GM12801 (cell line): ENCODE measurements around the gene HDAC10.

Experiments used
- CTCF ChIP-seq: IDR thresholded peaks from one replicate; pipeline ENCODE4 v1.5.1; 2011; ENCODE audit warnings: control low read depth; ENCODE audit not compliant: insufficient read length; ENCODE audit errors: extremely low read depth

Gene HDAC10

GRCh38 chr22:50255099-50255498 is 4.0 kb upstream of the HDAC10 start:
- no peak for TF ChIP-seq CTCF

DNA sequence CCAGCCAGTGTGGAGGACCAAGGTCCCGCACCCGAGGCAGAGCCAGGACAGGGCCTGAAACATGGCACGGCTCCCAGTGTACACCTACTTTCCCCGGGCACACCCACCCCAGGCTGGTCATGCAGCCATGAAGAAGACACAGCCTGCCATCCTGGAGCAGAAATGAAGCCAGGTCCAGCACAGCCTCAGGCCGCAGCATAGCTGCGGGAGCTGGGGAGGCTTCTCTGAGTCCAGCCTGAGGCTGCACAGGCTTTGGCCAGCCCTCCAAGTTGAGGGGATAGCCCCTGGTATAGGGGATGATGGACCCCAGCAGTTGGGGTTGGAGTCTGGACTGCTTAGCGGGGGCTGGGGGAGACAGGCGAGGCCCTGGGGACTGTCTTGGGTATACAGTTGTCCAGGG is 2.9 kb upstream of the HDAC10 start:
- no peak for TF ChIP-seq CTCF

DNA sequence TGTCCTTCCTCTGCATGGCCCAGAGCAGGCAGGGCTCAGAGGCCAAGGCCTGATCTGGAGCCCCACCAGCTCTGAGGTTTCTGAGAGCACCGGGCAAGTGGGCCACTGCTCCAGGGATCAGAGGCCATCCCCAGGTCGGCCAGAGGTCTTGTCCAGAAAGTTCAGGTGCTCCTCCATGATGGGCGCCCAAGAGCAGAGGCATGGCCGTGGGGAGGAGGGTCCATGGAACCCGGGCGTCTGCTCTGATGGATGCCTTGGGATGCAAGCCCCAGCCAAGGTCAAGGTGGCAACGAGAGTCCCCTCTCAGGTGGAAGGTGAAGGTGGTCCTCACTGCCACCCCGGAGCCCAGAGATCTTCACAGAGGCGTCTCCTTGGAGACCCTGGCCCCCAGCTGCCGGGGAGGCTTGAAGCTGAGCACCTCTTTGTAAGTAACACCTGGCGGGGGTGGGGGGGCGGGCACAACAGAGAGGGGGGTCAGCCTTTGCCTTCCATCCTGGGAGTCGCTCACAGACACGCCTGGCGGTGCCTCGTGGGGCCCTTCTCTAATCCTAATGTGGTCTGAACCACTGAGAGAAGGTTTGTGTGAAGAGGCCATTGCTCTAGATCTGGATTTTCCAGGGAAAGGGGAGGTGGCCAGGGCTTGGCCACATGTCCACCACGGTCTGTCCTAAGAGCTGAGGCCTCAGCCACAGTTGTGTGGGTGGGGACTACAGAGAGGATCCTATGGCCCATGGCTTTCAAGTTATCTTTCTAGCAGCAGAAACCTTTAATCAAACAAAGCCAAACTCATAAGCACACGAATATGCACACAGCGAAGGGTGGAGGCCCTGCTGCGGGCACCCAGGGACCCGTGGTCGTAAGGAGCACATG is 2.2 kb upstream of the HDAC10 start:
- no peak for TF ChIP-seq CTCF

DNA sequence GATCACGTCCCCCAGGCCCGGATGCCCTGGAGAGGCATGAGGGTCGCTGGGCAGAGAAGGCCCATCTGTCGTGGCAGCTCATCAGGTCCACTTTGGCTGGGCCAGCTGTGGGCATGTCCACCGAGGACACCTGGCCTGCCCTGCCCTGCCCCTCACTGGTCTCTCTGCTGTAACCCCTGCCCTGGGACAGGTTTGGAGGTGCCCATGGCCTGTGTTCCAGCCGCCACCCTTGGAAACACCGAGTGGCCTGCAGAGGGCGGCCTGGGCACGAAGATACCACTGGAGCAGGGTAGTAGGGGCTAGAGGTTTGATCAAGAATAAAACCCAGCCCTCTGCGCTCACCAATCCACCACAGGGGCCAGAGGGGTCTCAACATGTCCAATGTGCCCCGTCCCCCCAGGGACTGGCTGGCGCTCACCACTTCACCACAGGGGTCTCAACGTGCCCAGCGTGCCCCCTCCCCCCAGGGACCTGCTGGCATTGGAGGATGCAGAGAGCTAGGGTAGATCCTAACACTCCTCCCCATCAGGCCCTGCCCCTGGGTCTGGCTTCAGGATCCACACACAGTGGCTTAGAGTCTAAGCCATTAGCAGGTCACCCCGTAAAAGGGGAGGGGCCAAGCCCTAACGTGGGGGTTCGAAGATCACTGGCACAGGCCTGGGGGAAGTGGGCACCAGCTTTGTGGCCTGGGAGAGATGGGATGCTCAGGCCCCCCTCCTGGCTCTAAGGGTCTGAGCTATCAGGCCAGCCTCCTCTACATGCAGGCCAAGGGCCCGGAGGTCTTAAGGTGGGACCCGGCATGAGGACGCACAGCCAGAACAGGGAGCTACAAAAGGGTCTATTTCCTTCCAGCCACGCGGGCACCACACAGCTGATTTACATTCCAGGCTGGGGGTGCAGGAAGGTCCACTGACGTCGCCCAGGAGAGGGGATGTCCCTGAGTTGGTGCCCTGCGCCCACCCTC is 1.3 kb upstream of the HDAC10 start:
- no peak for TF ChIP-seq CTCF

DNA sequence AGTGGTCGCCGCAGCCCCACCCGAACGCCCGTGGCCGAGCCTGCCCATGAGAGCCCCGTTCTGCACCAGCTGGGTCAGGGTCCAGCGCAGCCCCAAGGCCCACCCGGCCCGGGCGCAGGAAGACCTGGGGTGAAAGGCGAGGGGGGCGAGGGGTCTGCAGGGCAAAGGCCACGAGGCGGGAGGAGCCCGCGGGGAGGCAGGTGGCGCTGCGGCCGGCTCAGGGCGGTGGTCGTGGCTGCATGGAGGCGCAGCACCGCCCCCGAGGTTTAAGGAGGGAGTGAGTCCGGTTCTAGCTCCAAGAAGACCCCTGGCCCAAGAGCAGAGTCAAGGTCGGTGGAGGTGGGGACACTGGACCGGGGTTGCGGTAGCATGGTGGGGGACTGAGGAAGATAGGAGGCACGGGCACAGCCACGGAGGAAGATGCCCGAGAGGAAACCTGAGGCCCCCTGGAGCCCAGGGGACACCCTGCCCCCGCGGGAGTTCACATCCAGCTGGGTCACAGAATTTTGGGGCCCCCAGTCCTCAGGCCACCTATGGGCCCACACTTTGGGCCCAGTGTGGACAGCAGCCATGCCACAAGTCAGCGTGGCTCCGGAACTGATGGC is 514 bp upstream of the HDAC10 start:
- no peak for TF ChIP-seq CTCF

DNA sequence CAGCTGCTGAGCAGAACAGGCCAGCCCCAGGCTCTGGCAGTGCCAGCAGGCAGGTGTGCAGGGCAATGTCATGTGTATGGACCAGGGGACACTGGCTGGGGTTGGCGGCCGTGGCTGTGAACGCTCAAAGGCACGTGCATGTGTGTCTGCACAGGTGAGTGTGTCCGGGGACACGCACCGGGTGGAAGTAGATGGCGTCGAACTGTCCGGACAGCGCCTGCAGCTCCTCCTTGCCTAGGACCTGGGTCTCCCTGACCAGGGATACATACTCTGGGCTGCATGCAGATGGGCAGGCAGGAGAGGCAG is 863 bp downstream of the HDAC10 start:
- no peak for TF ChIP-seq CTCF

DNA sequence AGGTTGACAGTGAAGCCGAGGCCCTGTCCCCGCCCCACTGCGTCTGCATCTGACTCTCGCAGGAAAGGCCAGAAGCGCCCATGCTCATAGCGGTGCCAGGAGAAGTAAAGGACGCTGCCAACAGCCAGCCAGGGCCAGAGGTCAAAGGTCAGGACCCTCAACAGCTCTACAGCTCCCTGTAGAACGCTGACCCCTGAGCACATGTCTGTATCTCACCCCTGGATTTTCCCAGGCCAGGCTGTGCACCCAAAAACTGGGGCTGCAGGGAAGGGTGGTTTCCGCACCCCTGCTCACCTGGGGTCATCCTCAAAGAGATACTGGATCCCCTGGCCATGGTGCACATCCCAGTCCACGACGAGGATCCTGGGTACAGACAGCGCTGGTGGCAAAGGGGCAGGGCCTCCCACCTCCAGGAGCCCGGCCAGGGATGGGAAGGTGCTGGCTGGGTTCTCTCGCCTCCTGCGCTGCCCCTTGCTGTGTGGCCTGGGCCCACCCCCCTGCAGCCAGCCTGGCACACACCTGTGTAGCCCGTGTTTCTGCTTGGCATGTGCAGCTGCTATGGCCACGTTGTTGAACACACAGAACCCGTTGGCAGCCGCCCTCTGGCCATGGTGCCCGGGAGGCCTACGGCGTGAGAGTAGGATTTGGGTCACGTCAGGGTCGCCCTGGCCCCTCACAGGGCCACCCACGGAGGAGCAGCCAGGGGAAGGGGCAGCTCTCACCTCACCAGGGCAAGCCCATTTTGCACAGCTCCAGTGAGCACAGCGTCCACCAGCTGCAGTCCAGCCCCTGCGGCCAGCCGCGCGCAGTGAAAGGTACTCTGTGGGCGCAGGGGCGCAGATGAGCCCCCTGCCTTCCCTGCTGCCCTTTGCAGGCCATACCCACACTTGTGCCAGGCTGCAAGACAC is 1.5 kb downstream of the HDAC10 start:
- TF ChIP-seq CTCF: no peak
